Endodermal cell (in vitro differentiated cells): ENCODE results near the gene RALGPS1. TPM values are rescaled to one million over a fixed set of nuclear protein-coding genes. Genes with fewer than 3 reads are reported as not detected.

Source experiments
- DNase-seq: peaks from one replicate; pipeline ENCODE4 v3.0.0-alpha.2; 2017
- H3K27ac ChIP-seq: 2 replicates; pipeline ENCODE4 v1.5.1; 2013; ENCODE audit warnings: mild to moderate bottlenecking, low read depth, low read length, moderate library complexity
- H3K27me3 ChIP-seq: 2 replicates; pipeline ENCODE4 v1.6.1; 2013; ENCODE audit warnings: mild to moderate bottlenecking, low read length, moderate library complexity; ENCODE audit not compliant: insufficient read depth, control insufficient read depth, poor library complexity, severe bottlenecking
- H3K36me3 ChIP-seq: 2 replicates; pipeline ENCODE4 v1.7.0; 2013; ENCODE audit warnings: mild to moderate bottlenecking, low read length, moderate library complexity; ENCODE audit not compliant: control insufficient read depth, insufficient read depth
- H3K4me1 ChIP-seq: one replicate; pipeline ENCODE4 v1.7.0; 2013; ENCODE audit warnings: low read length; ENCODE audit not compliant: control insufficient read depth, insufficient read depth
- H3K4me3 ChIP-seq: 2 replicates; pipeline ENCODE4 v1.5.1; 2013; ENCODE audit warnings: mild to moderate bottlenecking, low read length, moderate library complexity
- H3K9ac ChIP-seq: 2 replicates; pipeline ENCODE4 v1.6.1; 2013; ENCODE audit warnings: mild to moderate bottlenecking, low read length, moderate library complexity; ENCODE audit not compliant: poor library complexity, severe bottlenecking; ENCODE audit errors: extremely low read depth
- H3K9me3 ChIP-seq: 2 replicates; pipeline ENCODE4 v1.6.1; 2013; ENCODE audit warnings: mild to moderate bottlenecking, low read length, moderate library complexity; ENCODE audit not compliant: control insufficient read depth
- H3K27ac Mint-ChIP-seq: 2 replicates; pipeline ENCODE4 v1.8.0; 2020; ENCODE audit warnings: mixed read lengths
- H3K27me3 Mint-ChIP-seq: 2 replicates; pipeline ENCODE4 v1.8.0; 2021; ENCODE audit warnings: mild to moderate bottlenecking, mixed read lengths; ENCODE audit not compliant: insufficient read depth
- H3K36me3 Mint-ChIP-seq: 2 replicates; pipeline ENCODE4 v1.8.0; 2020; ENCODE audit warnings: low read depth, mixed read lengths
- H3K4me1 Mint-ChIP-seq: 2 replicates; pipeline ENCODE4 v1.8.0; 2020; ENCODE audit warnings: mixed read lengths
- H3K4me3 Mint-ChIP-seq: 2 replicates; pipeline ENCODE4 v1.8.0; 2020; ENCODE audit warnings: mild to moderate bottlenecking, moderate library complexity, mixed read lengths
- H3K9me3 Mint-ChIP-seq: 2 replicates; pipeline ENCODE4 v1.8.0; 2020; ENCODE audit warnings: mild to moderate bottlenecking, mixed read lengths
- CTCF ChIP-seq: fragments of 200-600 bp; sonication (generic); conservative IDR thresholded peaks from 2 replicates; pipeline ENCODE4 v1.5.0; 2021; ENCODE audit warnings: antibody characterized with exemption, mild to moderate bottlenecking
- WGBS, 2 experiments: methylation state at CpG; one replicate each; pipeline versions ENCODE4 v1.1.5 to v1.1.7; 2013; ENCODE audit warnings: missing lambda C conversion rate in 2 of 2, mixed read lengths in 1 of 2; ENCODE audit not compliant: insufficient coverage in 1 of 2, insufficient read length in 1 of 2; 5-methylcytosine and 5-hydroxymethylcytosine counted together
- total RNA-seq, 2 donors: library from RNA; stranded (reverse); fragmentation: NEBNext Ultra II Directional in 1 of 2; extraction: Animal tissue kit (Norgen Biotek cat#: 25700) in 1 of 2; gene quantifications; 2 replicates in 1 of 2; 3 replicates in 1 of 2; pipeline ENCODE4 v1.2.1, GENCODE V29; 2021

RALGPS1 gene
- total RNA-seq, 2 donors from 2014 or later = 23.3 to 25.0 TPM

GRCh38 chr9:127253446-127253845, 338.9 kb downstream of the RALGPS1 start:
- no peaks in the 10 kb centered on the region for H3K9me3 Mint-ChIP-seq
- TF ChIP-seq CTCF = no peak
- H3K36me3 Mint-ChIP-seq = no peaks in the 10 kb centered on the region
- Histone ChIP-seq H3K4me3 (no peak overlapping the region), H3K36me3 (no peaks in the 10 kb centered on the region), H3K9ac (no peak overlapping the region), H3K9me3 (no peaks in the 10 kb centered on the region), H3K27ac (no peak overlapping the region), H3K4me1 (no peaks in the 10 kb centered on the region), H3K27me3 (no peaks in the 10 kb centered on the region)
- 51 to 60% methylated on average over 1 to 2 of the region's 2 CpGs for WGBS, 2 experiments
- peak; percentile 68 for DNase-seq
- H3K4me1 Mint-ChIP-seq = peaks cover 5% of the 10 kb centered on the region
- no peak overlapping the region for H3K27ac Mint-ChIP-seq
- no peak overlapping the region for H3K4me3 Mint-ChIP-seq
- no peaks in the 10 kb centered on the region for H3K27me3 Mint-ChIP-seq

- Mint-ChIP-seq H3K36me3 (no peaks in the 10 kb centered on the region), H3K27me3 (no peaks in the 10 kb centered on the region), H3K4me3 (no peak overlapping the region), H3K27ac (no peak overlapping the region), H3K9me3 (no peaks in the 10 kb centered on the region), H3K4me1 (peaks cover 11% of the 10 kb centered on the region)
- Histone ChIP-seq H3K27me3 (no peaks in the 10 kb centered on the region), H3K36me3 (no peaks in the 10 kb centered on the region), H3K9me3 (no peaks in the 10 kb centered on the region), H3K4me3 (no peak overlapping the region), H3K4me1 (no peaks in the 10 kb centered on the region), H3K27ac (no peak overlapping the region), H3K9ac (no peak overlapping the region)
- no peak for TF ChIP-seq CTCF
- DNase-seq = no peak
Measured at GRCh38 chr9:127255692-127256091, 341.1 kb downstream of the RALGPS1 start.

GRCh38 chr9:127256324-127256723, 341.7 kb downstream of the RALGPS1 start:
- Histone ChIP-seq H3K27me3 (no peaks in the 10 kb centered on the region), H3K36me3 (no peaks in the 10 kb centered on the region), H3K9ac (no peak overlapping the region), H3K4me1 (no peaks in the 10 kb centered on the region), H3K9me3 (no peaks in the 10 kb centered on the region), H3K4me3 (no peak overlapping the region), H3K27ac (no peak overlapping the region)
- Mint-ChIP-seq H3K36me3 (no peaks in the 10 kb centered on the region), H3K4me1 (peaks cover 11% of the 10 kb centered on the region), H3K9me3 (no peaks in the 10 kb centered on the region), H3K27me3 (no peaks in the 10 kb centered on the region), H3K4me3 (no peak overlapping the region), H3K27ac (no peak overlapping the region)
- DNase-seq = no peak
- no peak for TF ChIP-seq CTCF
- 92 to 100% methylated on average over 1 to 5 of the region's 5 CpGs for WGBS, 2 experiments
